ENCODE data around the gene ISG15.
"Not testable (repeated sequence)": the region's sequence is repeated elsewhere in the genome, so short reads cannot be mapped to it uniquely, and the experiment has no call there.

The ISG15 gene

GRCh38 chr1:995665-996633 lies 17.3 kb upstream of the ISG15 start:
- DNase-seq = no peak

GRCh38 chr1:996851-997712 lies 16.2 kb upstream of the ISG15 start:
- DNase-seq = no peak

GRCh38 chr1:997713-997992 lies 15.6 kb upstream of the ISG15 start:
- DNase-seq = no peak

DNA sequence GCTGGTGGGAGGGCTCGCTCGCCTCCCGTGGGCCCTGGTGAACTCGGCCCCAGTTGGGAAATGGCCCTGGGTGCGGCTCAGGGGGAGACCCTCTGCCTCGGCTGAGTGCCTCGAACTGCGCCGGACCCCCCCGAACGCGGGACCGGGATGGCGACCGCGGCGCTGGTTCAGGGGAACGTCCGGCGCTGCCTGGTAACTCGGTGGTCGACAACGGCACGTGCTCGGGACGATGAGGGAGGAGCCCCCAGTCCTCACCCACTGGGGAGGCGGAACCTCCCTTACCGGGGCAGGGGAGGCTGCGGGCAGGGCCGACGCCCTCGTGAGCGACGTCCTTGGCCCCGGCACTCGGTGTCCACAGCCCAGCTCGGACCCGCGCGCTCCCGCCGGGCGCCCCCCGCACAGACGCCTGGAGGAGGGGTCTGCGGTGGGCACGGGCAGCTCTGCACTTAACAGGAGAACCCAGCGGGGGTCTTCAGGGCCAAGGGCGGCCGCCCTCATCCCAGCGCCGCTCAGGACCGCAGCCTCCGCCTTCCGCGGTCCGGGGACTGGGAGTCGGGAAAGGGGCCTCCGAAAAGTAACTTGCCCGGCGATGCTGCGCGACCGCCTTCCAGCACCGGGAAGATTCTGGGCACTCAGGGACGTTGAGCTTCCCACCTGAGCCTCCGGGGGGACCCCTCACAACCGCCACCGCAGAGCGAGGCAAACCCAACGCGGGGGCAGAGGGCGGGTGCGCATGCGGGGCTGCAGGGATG lies 15.1 kb upstream of the ISG15 start:
- DNase-seq = no peak

GRCh38 chr1:998745-998994 lies 14.6 kb upstream of the ISG15 start:
- DNase-seq = no peak

- no peak for DNase-seq
These were observed 14.1 kb upstream of the ISG15 start for GRCh38 chr1:998995-999724.

DNA sequence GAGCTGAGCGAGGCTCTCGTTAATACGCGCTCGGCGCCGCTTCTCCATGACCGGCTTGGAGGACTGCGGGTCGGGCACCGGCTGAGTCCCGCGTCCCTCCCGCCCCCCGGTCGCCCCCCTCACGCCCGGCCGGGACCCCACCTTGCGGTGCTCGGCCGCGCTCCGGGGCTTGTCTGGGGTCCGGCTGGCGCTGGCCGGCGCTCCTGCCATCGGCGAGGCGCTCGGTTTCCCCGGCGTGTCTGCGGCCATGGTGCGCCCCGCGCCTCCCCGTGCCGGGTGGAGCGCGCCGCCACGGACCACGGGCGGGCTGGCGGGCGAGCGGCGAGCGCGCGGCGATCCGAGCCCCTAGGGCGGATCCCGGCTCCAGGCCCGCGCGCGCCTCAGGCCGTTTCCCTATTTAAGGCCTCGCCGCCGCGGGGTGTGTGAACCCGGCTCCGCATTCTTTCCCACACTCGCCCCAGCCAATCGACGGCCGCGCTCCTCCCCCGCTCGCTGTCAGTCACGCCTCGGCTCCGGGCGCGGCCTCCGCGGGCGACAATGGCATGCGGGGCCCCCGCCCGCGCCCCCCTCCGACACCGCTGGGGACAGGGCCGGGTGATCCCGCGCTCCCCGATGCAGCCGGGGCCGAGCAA lies 13.5 kb upstream of the ISG15 start, which contains the start of gene HES4:
HES4 (minus strand) TSS at position 373 of the 632 bp plus-strand sequence; CDS start at position 249, 124 bp downstream.
- peak; percentile 70 for DNase-seq

GRCh38 chr1:1000357-1001056 lies 12.8 kb upstream of the ISG15 start:
- DNase-seq = peak; percentile 77

DNA sequence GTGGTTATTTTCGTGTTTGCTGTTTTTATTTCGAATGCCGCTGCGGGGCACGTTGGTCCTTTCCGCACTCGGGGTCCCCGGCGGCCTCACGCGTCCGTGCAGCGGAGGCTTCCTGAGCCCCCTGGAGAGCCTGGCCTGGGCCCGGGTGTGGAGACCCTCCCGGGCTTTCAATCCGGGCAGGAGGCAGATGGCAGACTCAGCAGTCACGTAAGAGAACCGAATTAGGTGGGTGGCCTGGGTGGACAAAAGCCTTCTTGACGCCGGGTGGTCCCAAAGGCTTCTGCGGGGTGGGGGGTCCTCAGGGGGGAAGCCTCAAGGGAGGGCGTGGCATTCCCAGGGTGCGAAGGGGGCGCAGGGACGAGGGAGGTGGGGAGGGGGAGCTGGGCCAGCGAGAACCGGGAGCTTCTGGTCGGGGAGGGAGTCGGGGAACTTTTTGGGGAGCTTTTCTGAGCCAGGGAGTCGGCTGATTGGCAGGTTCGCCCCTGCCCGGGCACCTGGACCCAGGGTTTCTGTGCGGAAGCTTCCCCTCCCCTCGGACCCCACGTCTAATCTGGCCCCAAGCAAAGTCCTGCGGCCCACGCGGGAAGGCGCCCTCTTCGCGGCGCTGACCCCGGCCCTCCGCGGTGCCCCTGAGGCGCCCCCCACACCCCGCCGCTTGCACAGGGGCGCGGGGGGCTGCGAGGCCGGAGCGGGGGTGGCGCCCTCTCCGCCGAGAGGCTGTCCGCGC lies 12.1 kb upstream of the ISG15 start:
- no peak for DNase-seq

- DNase-seq = no peak
These were observed 9.5 kb upstream of the ISG15 start for GRCh38 chr1:1003618-1004419.

GRCh38 chr1:1004420-1004779 lies 8.9 kb upstream of the ISG15 start:
- DNase-seq = no peak

DNA sequence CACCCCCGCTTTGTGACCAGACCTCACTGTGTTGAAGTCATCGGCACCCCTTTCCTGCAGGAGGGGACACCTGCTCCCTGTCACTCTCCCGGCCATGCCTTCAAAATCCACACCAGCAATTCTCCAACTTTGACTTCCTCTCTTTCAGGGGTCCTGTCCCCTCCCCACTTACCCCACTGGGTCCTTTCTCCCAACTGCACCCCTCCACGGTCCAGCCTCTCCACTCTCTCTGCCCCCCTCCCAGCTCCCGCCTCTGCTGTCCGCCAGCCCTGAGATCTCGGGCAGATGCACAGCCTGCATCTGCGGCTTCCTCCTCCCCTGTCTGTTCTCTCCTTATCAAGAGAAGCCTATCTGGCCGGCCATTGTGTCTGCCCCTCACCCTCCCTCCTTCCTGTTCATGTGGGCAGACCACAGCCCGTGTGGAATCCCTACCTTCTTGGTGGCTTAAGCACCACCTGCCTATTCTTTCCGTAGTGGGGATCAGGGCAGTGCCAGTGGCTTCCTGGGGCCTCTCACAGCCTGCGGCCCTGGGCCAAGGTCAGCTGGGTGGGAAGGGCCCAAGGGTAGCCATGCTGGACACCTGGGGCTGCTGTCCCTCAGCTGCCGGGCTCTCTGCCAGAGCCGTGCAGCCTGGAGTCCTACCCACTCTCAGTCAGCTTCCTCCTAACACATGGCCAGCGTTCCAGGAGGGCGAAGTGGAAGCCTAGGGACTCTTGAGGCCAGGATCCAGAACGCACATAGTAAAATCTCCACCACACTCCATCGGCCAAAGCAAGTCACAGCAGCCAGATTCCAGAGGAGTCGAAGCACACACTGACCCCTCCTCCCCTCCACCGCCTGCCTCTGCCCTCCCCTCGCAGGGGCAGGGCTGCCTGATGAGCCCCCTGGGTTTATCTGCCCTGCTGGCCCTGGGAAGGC lies 8.3 kb upstream of the ISG15 start:
- DNase-seq = peak; percentile 13

- DNase-seq = peak; percentile 12
These were observed 7.5 kb upstream of the ISG15 start for GRCh38 chr1:1005774-1006304.

- DNase-seq = peak; percentile 12
These were observed 6.8 kb upstream of the ISG15 start for GRCh38 chr1:1006305-1007159.

DNA sequence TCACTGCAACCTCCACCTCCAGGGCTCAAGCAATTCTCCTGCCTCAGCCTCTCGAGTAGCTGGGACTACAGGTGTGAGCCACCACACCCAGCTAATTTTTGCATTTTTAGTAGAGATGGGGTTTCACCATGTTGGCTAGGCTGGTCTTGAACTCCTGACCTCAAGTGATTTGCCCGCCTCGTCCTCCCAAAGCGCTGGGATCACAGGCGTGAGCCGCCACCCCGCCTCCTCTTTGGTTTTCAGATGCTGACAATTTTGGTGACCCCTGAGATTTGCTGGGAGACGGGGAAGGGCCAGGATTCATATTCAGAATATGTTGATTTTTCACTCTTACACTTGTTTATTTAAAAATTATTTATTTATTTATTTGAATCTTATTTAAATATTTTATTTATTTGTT lies 3.2 kb upstream of the ISG15 start:
- DNase-seq = not testable (repeated sequence)

- peak; percentile 12 for DNase-seq
These were observed 1.8 kb upstream of the ISG15 start for GRCh38 chr1:1011396-1011949.

GRCh38 chr1:1012736-1013104 lies 577 bp upstream of the ISG15 start:
- not testable (repeated sequence) for DNase-seq

Data from activated CD8-positive, alpha-beta memory T cell treated with anti-CD3 and anti-CD28 coated beads, Interleukin-2, amount 50 U/mL, for 4 hours (primary cell).